Muscle layer of colon (tissue), 2 donors: ENCODE measurements around the gene DGKB.

Experiments used
- H3K27ac ChIP-seq: one replicate; pipeline ENCODE4 v1.7.0; 2013; ENCODE audit warnings: low read depth, mild to moderate bottlenecking, low read length, moderate library complexity
- H3K27me3 ChIP-seq, 2 donors: one replicate each; pipeline ENCODE4 v1.7.0; 2013; ENCODE audit warnings: low read length in 2 of 2, mild to moderate bottlenecking in 2 of 2; ENCODE audit not compliant: insufficient read depth in 2 of 2, control insufficient read depth in 1 of 2
- H3K36me3 ChIP-seq: one replicate; pipeline ENCODE4 v1.7.0; 2013; ENCODE audit warnings: mild to moderate bottlenecking, low read length; ENCODE audit not compliant: insufficient read depth
- H3K4me1 ChIP-seq: one replicate; pipeline ENCODE4 v1.7.0; 2013; ENCODE audit warnings: mild to moderate bottlenecking, low read length; ENCODE audit not compliant: insufficient read depth
- H3K4me3 ChIP-seq, 2 donors: one replicate each; pipeline ENCODE4 v1.7.0; 2013; ENCODE audit warnings: low read length in 2 of 2, low read depth in 1 of 2, mild to moderate bottlenecking in 1 of 2, moderate library complexity in 1 of 2
- H3K9ac ChIP-seq: one replicate; pipeline ENCODE4 v1.7.0; 2013; ENCODE audit warnings: low read length
- H3K9me3 ChIP-seq: one replicate; pipeline ENCODE4 v1.7.0; 2013; ENCODE audit warnings: mild to moderate bottlenecking, low read length
- donor health status: abdominal sarcoma.
- donor health status: Adenocarcinoma of cecum.

The DGKB gene

GRCh38 chr7:14407246-14408015 lies 495.1 kb downstream of the DGKB start:
- Histone ChIP-seq H3K27ac (no peak overlapping the region), H3K4me1 (no peaks in the 10 kb centered on the region), H3K9me3 (no peaks in the 10 kb centered on the region), H3K36me3 (no peaks in the 10 kb centered on the region), H3K27me3 (no peaks in the 10 kb centered on the region), H3K4me3 (no peak overlapping the region), H3K9ac (no peak overlapping the region)

- Histone ChIP-seq H3K27ac (no peak overlapping the region), H3K27me3 (no peaks in the 10 kb centered on the region), H3K9me3 (no peaks in the 10 kb centered on the region), H3K36me3 (no peaks in the 10 kb centered on the region), H3K9ac (no peak overlapping the region), H3K4me1 (no peaks in the 10 kb centered on the region), H3K4me3 (no peak overlapping the region)
Measured at GRCh38 chr7:14403587-14403986, 499.0 kb downstream of the DGKB start.

- Histone ChIP-seq H3K9me3 (no peaks in the 10 kb centered on the region), H3K4me1 (no peaks in the 10 kb centered on the region), H3K27me3 (no peaks in the 10 kb centered on the region), H3K4me3 (no peak overlapping the region), H3K36me3 (no peaks in the 10 kb centered on the region), H3K9ac (no peak overlapping the region), H3K27ac (no peak overlapping the region)
Measured at GRCh38 chr7:14400271-14400670, 502.3 kb downstream of the DGKB start.

- no peaks in the 10 kb centered on the region for H3K27me3 ChIP-seq
- no peak overlapping the region for H3K27ac ChIP-seq
- H3K9ac ChIP-seq: no peak overlapping the region
- H3K9me3 ChIP-seq: no peaks in the 10 kb centered on the region
- H3K4me3 ChIP-seq: no peak overlapping the region
- no peaks in the 10 kb centered on the region for H3K36me3 ChIP-seq
- no peaks in the 10 kb centered on the region for H3K4me1 ChIP-seq
Measured at GRCh38 chr7:14398526-14398925, 504.0 kb downstream of the DGKB start.

- Histone ChIP-seq H3K4me3 (no peak overlapping the region), H3K36me3 (no peaks in the 10 kb centered on the region), H3K9me3 (no peaks in the 10 kb centered on the region), H3K27me3 (no peaks in the 10 kb centered on the region), H3K4me1 (no peaks in the 10 kb centered on the region), H3K9ac (no peak overlapping the region), H3K27ac (no peak overlapping the region)
Measured at GRCh38 chr7:14395860-14396259, 506.7 kb downstream of the DGKB start.

- H3K9ac ChIP-seq: no peak overlapping the region
- no peak overlapping the region for H3K4me3 ChIP-seq
- no peaks in the 10 kb centered on the region for H3K9me3 ChIP-seq
- no peaks in the 10 kb centered on the region for H3K4me1 ChIP-seq
- no peak overlapping the region for H3K27ac ChIP-seq
- H3K36me3 ChIP-seq: no peaks in the 10 kb centered on the region
- H3K27me3 ChIP-seq: no peaks in the 10 kb centered on the region
Measured at GRCh38 chr7:14394786-14395185, 507.8 kb downstream of the DGKB start.

- Histone ChIP-seq H3K4me1 (no peaks in the 10 kb centered on the region), H3K9ac (no peak overlapping the region), H3K4me3 (no peak overlapping the region), H3K27me3 (no peaks in the 10 kb centered on the region), H3K9me3 (no peaks in the 10 kb centered on the region), H3K36me3 (no peaks in the 10 kb centered on the region), H3K27ac (no peak overlapping the region)
Measured at GRCh38 chr7:14389595-14389994, 513.0 kb downstream of the DGKB start.

GRCh38 chr7:14389181-14389591 lies 513.4 kb downstream of the DGKB start:
- Histone ChIP-seq H3K36me3 (no peaks in the 10 kb centered on the region), H3K4me3 (no peak overlapping the region), H3K27ac (no peak overlapping the region), H3K4me1 (no peaks in the 10 kb centered on the region), H3K9me3 (no peaks in the 10 kb centered on the region), H3K9ac (no peak overlapping the region), H3K27me3 (no peaks in the 10 kb centered on the region)

- Histone ChIP-seq H3K27ac (no peak overlapping the region), H3K9me3 (no peaks in the 10 kb centered on the region), H3K27me3 (no peaks in the 10 kb centered on the region), H3K4me1 (no peaks in the 10 kb centered on the region), H3K9ac (no peak overlapping the region), H3K36me3 (no peaks in the 10 kb centered on the region), H3K4me3 (no peak overlapping the region)
Measured at GRCh38 chr7:14385074-14385473, 517.5 kb downstream of the DGKB start.

- Histone ChIP-seq H3K27me3 (no peaks in the 10 kb centered on the region), H3K9ac (no peak overlapping the region), H3K27ac (no peak overlapping the region), H3K9me3 (no peaks in the 10 kb centered on the region), H3K4me3 (no peak overlapping the region), H3K4me1 (no peaks in the 10 kb centered on the region), H3K36me3 (no peaks in the 10 kb centered on the region)
Measured at GRCh38 chr7:14381936-14382335, 520.6 kb downstream of the DGKB start.

- Histone ChIP-seq H3K27ac (no peak overlapping the region), H3K4me3 (no peak overlapping the region), H3K4me1 (no peaks in the 10 kb centered on the region), H3K9ac (no peak overlapping the region), H3K9me3 (no peaks in the 10 kb centered on the region), H3K27me3 (no peaks in the 10 kb centered on the region), H3K36me3 (no peaks in the 10 kb centered on the region)
Measured at GRCh38 chr7:14381306-14381705, 521.2 kb downstream of the DGKB start.

- Histone ChIP-seq H3K27ac (no peak overlapping the region), H3K36me3 (no peaks in the 10 kb centered on the region), H3K4me1 (no peaks in the 10 kb centered on the region), H3K9me3 (no peaks in the 10 kb centered on the region), H3K4me3 (no peak overlapping the region), H3K9ac (no peak overlapping the region), H3K27me3 (no peaks in the 10 kb centered on the region)
Measured at GRCh38 chr7:14380881-14381280, 521.7 kb downstream of the DGKB start.
